IMR-90 (cell line): ENCODE data around the gene IL1RAPL1. TPM values are rescaled to one million over a fixed set of nuclear protein-coding genes. Genes with fewer than 3 reads are reported as not detected.

Experiments
- ATAC-seq: fragments of 200-7000 bp; cut with Tn5 transposase; 2 replicates; pipeline ENCODE4 v1.9.1; 2020; ENCODE audit warnings: low read depth, mild to moderate bottlenecking, moderate library complexity
- BruUV-seq: library from RNA; stranded (reverse); fragments of 400-500 nt; replicated peaks from 2 replicates; lab custom pipeline; 2021; lab: Mats Ljungman, UMichigan
- CTCF ChIA-PET: fragments of 300-600 bp; formaldehyde crosslinking; extraction: SDS; loops from one replicate; lab custom pipeline; 2021; ENCODE audit warnings: antibody characterized with exemption; lab: Yijun Ruan, JAX
- POLR2A ChIA-PET: fragments of 300-600 bp; sonication (Branson Sonifier 250); formaldehyde crosslinking; loops from one replicate; lab custom pipeline; 2022; ENCODE audit warnings: antibody characterized with exemption; ENCODE audit not compliant: unreplicated experiment; lab: Charles Lee
- DNase-seq: peaks from one replicate; pipeline ENCODE4 v3.0.0; 2013
- H2AFZ ChIP-seq: replicated peaks from 2 replicates; pipeline ENCODE3; 2013; ENCODE audit warnings: low read length, mild to moderate bottlenecking; ENCODE audit not compliant: poor library complexity
- H2AK5ac ChIP-seq: 2 replicates; pipeline ENCODE4 v1.6.1; 2013; ENCODE audit warnings: low read depth, low read length, inconsistent platforms
- H2AK9ac ChIP-seq: replicated peaks from 2 replicates; pipeline ENCODE3; 2013; ENCODE audit warnings: mild to moderate bottlenecking, low read depth, low read length, moderate library complexity; ENCODE audit not compliant: poor library complexity
- H2BK120ac ChIP-seq: 2 replicates; pipeline ENCODE4 v1.6.1; 2013; ENCODE audit warnings: low read depth, low read length, inconsistent platforms
- H2BK15ac ChIP-seq: 3 replicates; pipeline ENCODE4 v1.6.1; 2013; ENCODE audit warnings: low read depth, low read length, inconsistent platforms
- H2BK20ac ChIP-seq: 2 replicates; pipeline ENCODE4 v1.6.1; 2013; ENCODE audit warnings: low read depth, mild to moderate bottlenecking, inconsistent platforms, low read length, moderate library complexity
- H2BK5ac ChIP-seq: 2 replicates; pipeline ENCODE4 v1.6.1; 2013; ENCODE audit warnings: mild to moderate bottlenecking, low read depth, low read length, inconsistent platforms; ENCODE audit not compliant: poor library complexity, severe bottlenecking
- H3K14ac ChIP-seq: replicated peaks from 2 replicates; pipeline ENCODE4 v1.6.1; 2013; ENCODE audit warnings: low read depth, low read length, inconsistent platforms
- H3K18ac ChIP-seq: 2 replicates; pipeline ENCODE4 v1.6.1; 2013; ENCODE audit warnings: low read depth, low read length, control low read depth
- H3K23ac ChIP-seq: 2 replicates; pipeline ENCODE4 v1.6.1; 2013; ENCODE audit warnings: low read depth, low read length, inconsistent platforms
- H3K27ac ChIP-seq: 2 replicates; pipeline ENCODE4 v1.5.1; 2013; ENCODE audit warnings: mild to moderate bottlenecking, control low read depth, low read length; ENCODE audit not compliant: insufficient read depth
- H3K27me3 ChIP-seq: 2 replicates; pipeline ENCODE4 v1.6.1; 2013; ENCODE audit warnings: low read length; ENCODE audit not compliant: control insufficient read depth, insufficient read depth
- H3K36me3 ChIP-seq: 2 replicates; pipeline ENCODE4 v1.6.1; 2013; ENCODE audit warnings: low read length, mixed read lengths; ENCODE audit not compliant: control insufficient read depth, insufficient read depth
- H3K4ac ChIP-seq: 2 replicates; pipeline ENCODE4 v1.6.1; 2013; ENCODE audit warnings: low read depth, low read length, inconsistent platforms
- H3K4me1 ChIP-seq: 2 replicates; pipeline ENCODE4 v1.6.1; 2013; ENCODE audit warnings: low read length, mixed read lengths; ENCODE audit not compliant: control insufficient read depth, insufficient read depth
- H3K4me2 ChIP-seq: 2 replicates; pipeline ENCODE4 v1.6.1; 2013; ENCODE audit warnings: low read depth, mild to moderate bottlenecking, control low read depth, low read length, moderate library complexity
- H3K4me3 ChIP-seq: 2 replicates; pipeline ENCODE4 v1.5.1; 2013; ENCODE audit warnings: low read depth, mild to moderate bottlenecking, control low read depth, low read length, moderate library complexity; ENCODE audit not compliant: insufficient read depth
- H3K56ac ChIP-seq: 2 replicates; pipeline ENCODE4 v1.6.1; 2013; ENCODE audit warnings: low read length, inconsistent platforms; ENCODE audit not compliant: insufficient read depth; ENCODE audit errors: extremely low read depth
- H3K79me1 ChIP-seq, 2 experiments: 2 replicates each; pipeline ENCODE4 v1.6.1; 2013; ENCODE audit warnings: low read length in 2 of 2, inconsistent platforms in 1 of 2, low read depth in 1 of 2
- H3K9ac ChIP-seq: 2 replicates; pipeline ENCODE4 v1.6.1; 2013; ENCODE audit warnings: low read depth, low read length, control low read depth
- H3K9me1 ChIP-seq: 2 replicates; pipeline ENCODE4 v1.6.1; 2013; ENCODE audit warnings: low read length, inconsistent platforms; ENCODE audit not compliant: insufficient read depth
- H3K9me3 ChIP-seq: 2 replicates; pipeline ENCODE4 v1.6.1; 2013; ENCODE audit warnings: low read length; ENCODE audit not compliant: control insufficient read depth, insufficient read depth
- H4K20me1 ChIP-seq: 2 replicates; pipeline ENCODE4 v1.6.1; 2013; ENCODE audit warnings: low read length, inconsistent platforms; ENCODE audit not compliant: insufficient read depth
- H4K5ac ChIP-seq: 2 replicates; pipeline ENCODE4 v1.6.1; 2013; ENCODE audit warnings: mild to moderate bottlenecking, low read depth, low read length, control low read depth
- H4K8ac ChIP-seq, 2 experiments: 2 replicates each; pipeline ENCODE4 v1.6.1; 2013; ENCODE audit warnings: low read depth in 2 of 2, low read length in 2 of 2, control low read depth in 1 of 2, inconsistent platforms in 1 of 2
- H4K91ac ChIP-seq: 2 replicates; pipeline ENCODE4 v1.6.1; 2013; ENCODE audit warnings: low read depth, low read length, inconsistent platforms; ENCODE audit not compliant: insufficient read depth
- CEBPB ChIP-seq: IDR thresholded peaks from 2 replicates; pipeline ENCODE4 v1.6.1; 2012; ENCODE audit warnings: low read depth, low read length, improper control_type of control experiment
- CHD1 ChIP-seq: IDR thresholded peaks from 2 replicates; pipeline ENCODE4 v1.6.1; 2012; ENCODE audit warnings: low read depth, low read length, improper control_type of control experiment
- FOS ChIP-seq: fragments of 150-350 bp; IDR thresholded peaks from 2 replicates; pipeline ENCODE4 v1.6.1; 2016; ENCODE audit warnings: low read depth, low read length
- MAZ ChIP-seq: IDR thresholded peaks from 2 replicates; pipeline ENCODE4 v1.6.1; 2012; ENCODE audit warnings: low read depth, mild to moderate bottlenecking, low read length, improper control_type of control experiment, moderate library complexity, borderline replicate concordance
- MXI1 ChIP-seq: IDR thresholded peaks from 2 replicates; pipeline ENCODE4 v1.6.1; 2012; ENCODE audit warnings: low read depth, mild to moderate bottlenecking, low read length, moderate library complexity, borderline replicate concordance
- NFE2L2 ChIP-seq: fragments of 150-350 bp; IDR thresholded peaks from 2 replicates; pipeline ENCODE4 v1.6.1; 2016; ENCODE audit warnings: low read depth, mild to moderate bottlenecking, low read length
- POLR2A ChIP-seq: IDR thresholded peaks from 2 replicates; pipeline ENCODE4 v1.6.1; 2012; ENCODE audit warnings: mild to moderate bottlenecking, low read depth, low read length
- RCOR1 ChIP-seq: IDR thresholded peaks from 2 replicates; pipeline ENCODE4 v1.6.1; 2012; ENCODE audit warnings: mild to moderate bottlenecking, low read length, improper control_type of control experiment; ENCODE audit not compliant: insufficient replicate concordance
- RFX5 ChIP-seq: IDR thresholded peaks from 2 replicates; pipeline ENCODE4 v1.8.0; 2012; ENCODE audit warnings: low read depth, mild to moderate bottlenecking, low read length, moderate library complexity
- SMC3 ChIP-seq: fragments of 150-350 bp; IDR thresholded peaks from 2 replicates; pipeline ENCODE4 v1.6.1; 2016; ENCODE audit warnings: low read depth, mild to moderate bottlenecking, antibody characterized with exemption, low read length, moderate library complexity
- dilution Hi-C: fragments of 300-500 bp; cut with HindIII; formaldehyde crosslinking; loops from one replicate; pipeline ENCODE4 v1.14.3; 2018; ENCODE audit warnings: low sequenced_read_pairs; ENCODE audit not compliant: unreplicated experiment
- in situ Hi-C: fragments of 300-500 bp; cut with MboI; formaldehyde crosslinking; loops from 3 replicates; pipeline ENCODE4 v1.14.3; 2019; ENCODE audit warnings: low sequenced_read_pairs, inconsistent platforms, mixed read lengths
- intact Hi-C: fragments of 100-400 bp; cut with micrococcal nuclease; formaldehyde crosslinking; loops from 2 replicates; pipeline ENCODE4 v1.10.0; 2022
- polyA plus RNA-seq, 3 experiments: library from polyadenylated mRNA; depleted of rRNA; stranded (reverse); fragments of >200 nt; gene quantifications; 2 replicates each; pipeline ENCODE4 v1.2.3, GENCODE V29; 2012; ENCODE audit warnings: low replicate concordance in 1 of 3
- total RNA-seq: library from RNA; depleted of rRNA; stranded (reverse); fragments of >200 nt; gene quantifications from 2 replicates; pipeline ENCODE4 v1.2.3, GENCODE V29; 2012
- TF ChIP-seq, protein P1 (sequence below): fragments of 150-350 bp; IDR thresholded peaks from 2 replicates; pipeline ENCODE4 v1.6.1; 2017; ENCODE audit warnings: mild to moderate bottlenecking, antibody characterized with exemption, low read length, low read depth

Gene IL1RAPL1
- total and polyA plus RNA-seq, 2 of the 4 experiments (the other 2 are of a cell fraction): 1.5 to 9.0 TPM

- TF ChIP-seq CHD1: no peak
- no peak for TF ChIP-seq MXI1
- TF ChIP-seq RCOR1: no peak
- no peak for TF ChIP-seq POLR2A
Observed at GRCh38 chrX:28998609-28999135, 411.4 kb downstream of the IL1RAPL1 start (continued).

DNA sequence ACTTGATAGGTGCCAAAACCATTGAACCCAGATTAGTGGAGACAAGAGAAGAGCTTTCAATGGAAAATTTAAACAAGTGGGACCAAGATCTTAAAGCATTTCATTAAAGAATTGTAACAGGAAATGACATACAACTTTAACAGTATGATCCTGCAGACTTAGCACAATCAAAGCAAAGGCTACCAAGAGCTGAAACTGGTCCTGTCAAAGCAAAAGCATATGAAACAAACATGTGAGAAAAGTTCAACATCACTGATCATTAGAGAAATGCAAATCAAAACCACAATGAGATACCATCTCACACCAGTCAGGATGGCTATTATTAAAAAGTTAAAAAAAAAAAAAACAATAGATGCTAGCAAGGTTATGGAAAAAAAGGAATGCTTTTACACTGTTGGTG is 425.6 kb downstream of the IL1RAPL1 start:
- BruUV-seq: no TSS peak
- in situ Hi-C loops: no loop called here
- H3K27ac ChIP-seq: no peak overlapping the region
- no peak overlapping the region for H2BK120ac ChIP-seq
- H3K79me1 ChIP-seq: no peaks in the 10 kb centered on the region
- no peak overlapping the region for H2AK9ac ChIP-seq
- H3K36me3 ChIP-seq: no peaks in the 10 kb centered on the region
- intact Hi-C loops: no loop called here
- H4K91ac ChIP-seq: no peak overlapping the region
- H3K9ac ChIP-seq: no peak overlapping the region
- H3K9me3 ChIP-seq: no peaks in the 10 kb centered on the region
- H3K4me2 ChIP-seq: no peak overlapping the region
- H3K9me1 ChIP-seq: no peaks in the 10 kb centered on the region
- DNase-seq (no peak), ATAC-seq (no peak)
- H2AK5ac ChIP-seq: no peak overlapping the region
- no peak overlapping the region for H2BK15ac ChIP-seq
- TF ChIP-seq MAZ (no peak), NFE2L2 (no peak), RFX5 (no peak), FOS (no peak), CEBPB (no peak), SMC3 (no peak), RCOR1 (no peak)
- TF ChIP-seq, protein P1, sequence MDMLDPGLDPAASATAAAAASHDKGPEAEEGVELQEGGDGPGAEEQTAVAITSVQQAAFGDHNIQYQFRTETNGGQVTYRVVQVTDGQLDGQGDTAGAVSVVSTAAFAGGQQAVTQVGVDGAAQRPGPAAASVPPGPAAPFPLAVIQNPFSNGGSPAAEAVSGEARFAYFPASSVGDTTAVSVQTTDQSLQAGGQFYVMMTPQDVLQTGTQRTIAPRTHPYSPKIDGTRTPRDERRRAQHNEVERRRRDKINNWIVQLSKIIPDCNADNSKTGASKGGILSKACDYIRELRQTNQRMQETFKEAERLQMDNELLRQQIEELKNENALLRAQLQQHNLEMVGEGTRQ: no peak
- H3K14ac ChIP-seq: no peak overlapping the region
- no peak overlapping the region for H3K56ac ChIP-seq
- no peak overlapping the region for H2AFZ ChIP-seq
- H4K5ac ChIP-seq: no peak overlapping the region
- H2BK5ac ChIP-seq: no peak overlapping the region
- H2BK20ac ChIP-seq: no peak overlapping the region
- no peak overlapping the region for H3K4me3 ChIP-seq
- no peak overlapping the region for H3K23ac ChIP-seq
- H3K4me1 ChIP-seq: no peaks in the 10 kb centered on the region
- ChIA-PET POLR2A (no interaction called here), CTCF (no interaction called here)
- H3K4ac ChIP-seq: no peak overlapping the region
- no peaks in the 10 kb centered on the region for H3K27me3 ChIP-seq
- dilution Hi-C loops: no loop called here
- no peaks in the 10 kb centered on the region for H4K20me1 ChIP-seq
- H4K8ac ChIP-seq: no peak overlapping the region
- H3K18ac ChIP-seq: no peak overlapping the region
